HAP-1 (cell line): ENCODE data around the gene ZNF558.
"Not testable (repeated sequence)": the region's sequence is repeated elsewhere in the genome, so short reads cannot be mapped to it uniquely, and the experiment has no call there.

ENCODE experiments used
- DNase-seq, 2 experiments: peaks; one replicate each; pipeline ENCODE4 v3.0.0-alpha.2; 2016 to 2020; ENCODE audit warnings: low spot score in 2 of 2
- H3K27me3 ChIP-seq: fragments of 250-450 bp; sonication (Bioruptor Pico); 2 replicates; pipeline ENCODE4 v1.5.1; 2020; ENCODE audit warnings: low read depth, mild to moderate bottlenecking, moderate library complexity
- H3K36me3 ChIP-seq: fragments of 250-450 bp; sonication (Bioruptor Pico); replicated peaks from 2 replicates; pipeline ENCODE4 v1.5.1; 2020; ENCODE audit warnings: mild to moderate bottlenecking
- H3K4me1 ChIP-seq: fragments of 250-450 bp; sonication (Bioruptor Pico); 2 replicates; pipeline ENCODE4 v1.5.1; 2020; ENCODE audit warnings: mild to moderate bottlenecking
- H3K4me3 ChIP-seq: fragments of 250-450 bp; sonication (Bioruptor Pico); 2 replicates; pipeline ENCODE4 v1.5.1; 2020; ENCODE audit warnings: mild to moderate bottlenecking, moderate library complexity
- H3K9me3 ChIP-seq: fragments of 250-450 bp; sonication (Bioruptor Pico); 2 replicates; pipeline ENCODE4 v1.5.1; 2020; ENCODE audit warnings: mild to moderate bottlenecking, moderate library complexity
- in situ Hi-C: fragments of 300-500 bp; cut with MboI; formaldehyde crosslinking; loops from 3 replicates; pipeline ENCODE4 v1.14.3; 2020; ENCODE audit warnings: low sequenced_read_pairs, inconsistent platforms, mixed read lengths

ZNF558 gene

GRCh38 chr19:8831373-8831772 lies 731 bp downstream of the ZNF558 start:
- DNase-seq: no peak
- in situ Hi-C loops: no loop called here
- Histone ChIP-seq H3K27me3 (no peaks in the 10 kb centered on the region), H3K4me3 (peak overlapping the region; percentile 77), H3K4me1 (no peaks in the 10 kb centered on the region; the same call in 1 of the 2 replicates), H3K9me3 (no peaks in the 10 kb centered on the region; the same call in 1 of the 2 replicates), H3K36me3 (peaks cover 6% of the 10 kb centered on the region)

- in situ Hi-C loops: no loop called here
- DNase-seq: no peak
- H3K9me3 ChIP-seq: no peaks in the 10 kb centered on the region
- H3K4me1 ChIP-seq: no peaks in the 10 kb centered on the region; the same call in 1 of the 2 replicates
- no peak overlapping the region for H3K4me3 ChIP-seq
- peaks cover 12% of the 10 kb centered on the region for H3K36me3 ChIP-seq
- no peaks in the 10 kb centered on the region for H3K27me3 ChIP-seq
Measured at GRCh38 chr19:8827277-8827676, 4.8 kb downstream of the ZNF558 start.

GRCh38 chr19:8826371-8826770 lies 5.7 kb downstream of the ZNF558 start:
- H3K27me3 ChIP-seq: no peaks in the 10 kb centered on the region
- no peak overlapping the region for H3K4me3 ChIP-seq
- in situ Hi-C loops: no loop called here
- H3K4me1 ChIP-seq: no peaks in the 10 kb centered on the region
- no peaks in the 10 kb centered on the region for H3K9me3 ChIP-seq
- H3K36me3 ChIP-seq: peaks cover 12% of the 10 kb centered on the region
- no peak for DNase-seq

- Histone ChIP-seq H3K9me3 (no peaks in the 10 kb centered on the region), H3K4me1 (no peaks in the 10 kb centered on the region), H3K36me3 (peaks cover 39% of the 10 kb centered on the region), H3K27me3 (no peaks in the 10 kb centered on the region), H3K4me3 (no peak overlapping the region)
- no peak for DNase-seq
- in situ Hi-C loops: no loop called here
Measured at GRCh38 chr19:8821748-8822241, 10.3 kb downstream of the ZNF558 start.

- in situ Hi-C loops: no loop called here
- Histone ChIP-seq H3K27me3 (no peaks in the 10 kb centered on the region), H3K4me3 (no peak overlapping the region), H3K4me1 (no peaks in the 10 kb centered on the region), H3K36me3 (peaks cover 46% of the 10 kb centered on the region), H3K9me3 (peaks cover 11% of the 10 kb centered on the region)
- DNase-seq: no peak
Measured at GRCh38 chr19:8820234-8820633, 11.9 kb downstream of the ZNF558 start.

GRCh38 chr19:8815780-8816179 lies 16.3 kb downstream of the ZNF558 start:
- Histone ChIP-seq H3K27me3 (no peaks in the 10 kb centered on the region), H3K9me3 (peaks cover 34% of the 10 kb centered on the region), H3K36me3 (peaks cover 69% of the 10 kb centered on the region), H3K4me1 (no peaks in the 10 kb centered on the region), H3K4me3 (no peak overlapping the region)
- no peak for DNase-seq
- in situ Hi-C loops: no loop called here

- Histone ChIP-seq H3K9me3 (peaks cover 40% of the 10 kb centered on the region), H3K4me3 (no peak overlapping the region), H3K27me3 (no peaks in the 10 kb centered on the region), H3K36me3 (peaks cover 65% of the 10 kb centered on the region), H3K4me1 (no peaks in the 10 kb centered on the region)
- DNase-seq: no peak
- in situ Hi-C loops: no loop called here
Measured at GRCh38 chr19:8814176-8814575, 17.9 kb downstream of the ZNF558 start.

- DNase-seq: no peak
- no peaks in the 10 kb centered on the region for H3K4me1 ChIP-seq
- H3K27me3 ChIP-seq: no peaks in the 10 kb centered on the region
- in situ Hi-C loops: no loop called here
- H3K4me3 ChIP-seq: no peak overlapping the region
- H3K9me3 ChIP-seq: peaks cover 47% of the 10 kb centered on the region
- H3K36me3 ChIP-seq: peaks cover 57% of the 10 kb centered on the region
Measured at GRCh38 chr19:8811315-8812172, 20.6 kb downstream of the ZNF558 start.

- no peak for DNase-seq
- peaks cover 23% of the 10 kb centered on the region for H3K9me3 ChIP-seq
Measured at GRCh38 chr19:8806661-8807060, 25.4 kb downstream of the ZNF558 start.

GRCh38 chr19:8794823-8795222 lies 37.3 kb downstream of the ZNF558 start:
- Histone ChIP-seq H3K4me1 (no peaks in the 10 kb centered on the region), H3K27me3 (no peaks in the 10 kb centered on the region), H3K4me3 (no peak overlapping the region), H3K9me3 (no peaks in the 10 kb centered on the region), H3K36me3 (no peaks in the 10 kb centered on the region)
- in situ Hi-C loops: no loop called here
- DNase-seq: no peak

More at GRCh38 chr19:8806661-8807060, 25.4 kb downstream of the ZNF558 start:
- no peak overlapping the region for H3K4me3 ChIP-seq
- in situ Hi-C loops: no loop called here
- no peaks in the 10 kb centered on the region for H3K27me3 ChIP-seq
- H3K36me3 ChIP-seq: peaks cover 27% of the 10 kb centered on the region
- no peaks in the 10 kb centered on the region for H3K4me1 ChIP-seq

- H3K27me3 ChIP-seq, H3K9me3 ChIP-seq, H3K4me1 ChIP-seq, DNase-seq, H3K4me3 ChIP-seq, H3K36me3 ChIP-seq, in situ Hi-C loops: not testable (repeated sequence)
Measured at GRCh38 chr19:8773587-8773986, 58.5 kb downstream of the ZNF558 start.

GRCh38 chr19:8769265-8769664 lies 62.8 kb downstream of the ZNF558 start:
- H3K9me3 ChIP-seq, H3K27me3 ChIP-seq, H3K36me3 ChIP-seq, DNase-seq, H3K4me1 ChIP-seq, in situ Hi-C loops, H3K4me3 ChIP-seq: not testable (repeated sequence)

- H3K36me3 ChIP-seq, H3K9me3 ChIP-seq, H3K27me3 ChIP-seq, in situ Hi-C loops, H3K4me3 ChIP-seq, H3K4me1 ChIP-seq, DNase-seq: not testable (repeated sequence)
Measured at GRCh38 chr19:8767257-8767656, 64.8 kb downstream of the ZNF558 start.
